Esophagus squamous epithelium (tissue), 4 donors: Measurements from ENCODE around the gene SERINC3.

Experiments used
- CTCF ChIP-seq, 6 experiments: fragments of 450-650 bp in 4 of 6; fragments of 200-600 bp in 2 of 6; sonication (generic) in 2 of 6; IDR thresholded peaks; one replicate each; pipeline ENCODE4 v1.5.1; 2016 to 2019; ENCODE audit warnings: antibody characterized with exemption in 6 of 6, mild to moderate bottlenecking in 4 of 6, moderate library complexity in 4 of 6
- POLR2A ChIP-seq, 4 donors: fragments of 450-650 bp; IDR thresholded peaks; one replicate each; pipeline ENCODE4 v1.6.1; 2017; ENCODE audit warnings: antibody characterized with exemption in 4 of 4, mild to moderate bottlenecking in 4 of 4, moderate library complexity in 3 of 4

- no peak for TF ChIP-seq CTCF (IDR thresholded peaks at IDR 0.05)
- no peak for TF ChIP-seq POLR2A (IDR thresholded peaks at IDR 0.05)
Measured at GRCh38 chr20:44459271-44459670, 62.6 kb downstream of the SERINC3 start.
